Neural cell (in vitro differentiated cells): Measurements from ENCODE around the gene CAMKMT.

ENCODE experiments used
- EP300 ChIP-seq: fragments of 450-650 bp; conservative IDR thresholded peaks from 2 replicates; pipeline ENCODE4 v1.6.1; 2014; ENCODE audit warnings: antibody characterized with exemption, mild to moderate bottlenecking, moderate library complexity; ENCODE audit not compliant: poor library complexity, severe bottlenecking
- EZH2 ChIP-seq: fragments of 200-600, 300-800 bp; shearing (Covaris generic), sonication (generic); IDR thresholded peaks from 2 replicates; pipeline ENCODE4 v1.6.1; 2014; ENCODE audit warnings: antibody characterized with exemption, low read length, borderline replicate concordance, mild to moderate bottlenecking; ENCODE audit not compliant: insufficient read depth, poor library complexity, severe bottlenecking
- POLR2AphosphoS5 ChIP-seq: IDR thresholded peaks from 2 replicates; pipeline ENCODE4 v1.6.1; 2012
- RAD21 ChIP-seq: fragments of 450-650 bp; conservative IDR thresholded peaks from 2 replicates; pipeline ENCODE4 v1.6.1; 2014; ENCODE audit warnings: antibody characterized with exemption, mild to moderate bottlenecking, moderate library complexity
- SMC3 ChIP-seq: fragments of 450-650 bp; conservative IDR thresholded peaks from 2 replicates; pipeline ENCODE4 v1.6.1; 2014; ENCODE audit warnings: antibody characterized with exemption, mild to moderate bottlenecking, moderate library complexity; ENCODE audit not compliant: poor library complexity
- TAF1 ChIP-seq: IDR thresholded peaks from 2 replicates; pipeline ENCODE4 v1.6.1; 2012; ENCODE audit warnings: low read depth
- TF ChIP-seq, protein P1 (sequence below): fragments of 450-650 bp; IDR thresholded peaks from 2 replicates; pipeline ENCODE4 v1.5.1; 2014; ENCODE audit warnings: antibody characterized with exemption, mild to moderate bottlenecking, moderate library complexity; ENCODE audit not compliant: poor library complexity, severe bottlenecking

DNA sequence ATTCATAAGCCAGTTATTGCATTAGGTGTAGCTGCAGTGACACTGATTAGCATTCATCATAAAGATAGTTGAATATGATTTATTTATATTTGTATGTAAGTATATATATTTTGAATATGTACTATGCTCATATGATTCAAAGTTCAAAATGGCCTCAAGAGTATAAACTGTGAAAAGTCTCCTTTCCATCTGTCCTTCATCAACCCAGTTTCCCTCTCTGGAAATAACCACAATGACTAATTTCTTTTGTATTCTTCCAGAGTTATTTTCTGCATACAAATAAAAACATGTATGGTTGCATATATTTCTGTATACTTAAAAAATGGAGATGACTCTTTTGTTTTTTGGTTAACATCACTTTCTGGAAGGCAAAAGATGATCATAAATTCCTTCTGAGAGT is 95.2 kb downstream of the CAMKMT start:
- no peak for TF ChIP-seq EZH2
- TF ChIP-seq, protein P1, sequence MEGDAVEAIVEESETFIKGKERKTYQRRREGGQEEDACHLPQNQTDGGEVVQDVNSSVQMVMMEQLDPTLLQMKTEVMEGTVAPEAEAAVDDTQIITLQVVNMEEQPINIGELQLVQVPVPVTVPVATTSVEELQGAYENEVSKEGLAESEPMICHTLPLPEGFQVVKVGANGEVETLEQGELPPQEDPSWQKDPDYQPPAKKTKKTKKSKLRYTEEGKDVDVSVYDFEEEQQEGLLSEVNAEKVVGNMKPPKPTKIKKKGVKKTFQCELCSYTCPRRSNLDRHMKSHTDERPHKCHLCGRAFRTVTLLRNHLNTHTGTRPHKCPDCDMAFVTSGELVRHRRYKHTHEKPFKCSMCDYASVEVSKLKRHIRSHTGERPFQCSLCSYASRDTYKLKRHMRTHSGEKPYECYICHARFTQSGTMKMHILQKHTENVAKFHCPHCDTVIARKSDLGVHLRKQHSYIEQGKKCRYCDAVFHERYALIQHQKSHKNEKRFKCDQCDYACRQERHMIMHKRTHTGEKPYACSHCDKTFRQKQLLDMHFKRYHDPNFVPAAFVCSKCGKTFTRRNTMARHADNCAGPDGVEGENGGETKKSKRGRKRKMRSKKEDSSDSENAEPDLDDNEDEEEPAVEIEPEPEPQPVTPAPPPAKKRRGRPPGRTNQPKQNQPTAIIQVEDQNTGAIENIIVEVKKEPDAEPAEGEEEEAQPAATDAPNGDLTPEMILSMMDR: no peak
- no peak for TF ChIP-seq EP300
- no peak for TF ChIP-seq TAF1
- no peak for TF ChIP-seq RAD21
- TF ChIP-seq POLR2AphosphoS5: no peak
- TF ChIP-seq SMC3: no peak
